ENCODE data around the gene RAPSN. TPM values are rescaled to one million over a fixed set of nuclear protein-coding genes. Genes with fewer than 3 reads are reported as not detected.

RAPSN gene
- total RNA-seq, 1 donor = 0.43 TPM

- H3K4me3 ChIP-seq (ENCODE audit: low read depth, low read length) = no peak overlapping the region
- TF ChIP-seq, protein P1, sequence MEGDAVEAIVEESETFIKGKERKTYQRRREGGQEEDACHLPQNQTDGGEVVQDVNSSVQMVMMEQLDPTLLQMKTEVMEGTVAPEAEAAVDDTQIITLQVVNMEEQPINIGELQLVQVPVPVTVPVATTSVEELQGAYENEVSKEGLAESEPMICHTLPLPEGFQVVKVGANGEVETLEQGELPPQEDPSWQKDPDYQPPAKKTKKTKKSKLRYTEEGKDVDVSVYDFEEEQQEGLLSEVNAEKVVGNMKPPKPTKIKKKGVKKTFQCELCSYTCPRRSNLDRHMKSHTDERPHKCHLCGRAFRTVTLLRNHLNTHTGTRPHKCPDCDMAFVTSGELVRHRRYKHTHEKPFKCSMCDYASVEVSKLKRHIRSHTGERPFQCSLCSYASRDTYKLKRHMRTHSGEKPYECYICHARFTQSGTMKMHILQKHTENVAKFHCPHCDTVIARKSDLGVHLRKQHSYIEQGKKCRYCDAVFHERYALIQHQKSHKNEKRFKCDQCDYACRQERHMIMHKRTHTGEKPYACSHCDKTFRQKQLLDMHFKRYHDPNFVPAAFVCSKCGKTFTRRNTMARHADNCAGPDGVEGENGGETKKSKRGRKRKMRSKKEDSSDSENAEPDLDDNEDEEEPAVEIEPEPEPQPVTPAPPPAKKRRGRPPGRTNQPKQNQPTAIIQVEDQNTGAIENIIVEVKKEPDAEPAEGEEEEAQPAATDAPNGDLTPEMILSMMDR (IDR thresholded peaks at IDR 0.05; ENCODE audit: insufficient read depth, low read depth, low read length) = no peak
- DNase-seq (ENCODE audit: low read depth) = no peak
These were observed 11.1 kb downstream of the RAPSN start for GRCh38 chr11:47437746-47438418.

DNA sequence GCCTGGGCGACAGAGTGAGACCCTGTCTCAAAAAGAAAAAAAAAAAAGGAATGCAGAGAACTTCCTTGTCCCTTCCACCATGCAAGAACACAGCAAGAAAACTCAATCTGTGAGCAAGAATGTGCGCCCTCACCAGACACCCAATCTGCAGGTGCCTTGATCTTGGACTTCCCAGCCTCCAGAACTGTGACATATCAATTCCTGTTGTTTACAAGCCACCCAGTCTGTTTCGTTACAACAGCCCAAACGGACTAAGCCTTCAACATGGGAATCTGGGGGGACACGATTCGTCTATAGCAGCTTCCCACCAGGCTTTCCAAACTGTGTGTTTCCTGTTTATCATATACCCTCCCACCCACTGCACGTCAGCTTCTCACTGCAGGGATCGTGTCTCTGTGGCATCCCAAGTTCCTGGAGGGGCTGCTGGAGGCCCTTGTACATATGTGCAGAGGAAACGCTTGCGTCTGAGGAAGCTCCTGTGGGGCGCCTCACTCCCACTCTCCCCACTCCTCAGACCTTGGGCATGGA, 11.7 kb downstream of the RAPSN start:
- TF ChIP-seq, protein P1 (IDR thresholded peaks at IDR 0.05; ENCODE audit: insufficient read depth, low read depth, low read length) = no peak
- no peak for DNase-seq (ENCODE audit: low read depth)
- no peak overlapping the region for H3K4me3 ChIP-seq (ENCODE audit: low read depth, low read length)

- TF ChIP-seq, protein P1 (IDR thresholded peaks at IDR 0.05; ENCODE audit: insufficient read depth, low read depth, low read length) = no peak
- DNase-seq (ENCODE audit: low read depth) = no peak
- no peak overlapping the region for H3K4me3 ChIP-seq (ENCODE audit: low read depth, low read length)
These were observed 12.2 kb downstream of the RAPSN start for GRCh38 chr11:47436726-47437125.

GRCh38 chr11:47435687-47436086, 13.2 kb downstream of the RAPSN start:
- H3K4me3 ChIP-seq (ENCODE audit: low read depth, low read length) = no peak overlapping the region
- no peak for DNase-seq (ENCODE audit: low read depth)
- TF ChIP-seq, protein P1 (IDR thresholded peaks at IDR 0.05; ENCODE audit: insufficient read depth, low read depth, low read length) = no peak

- H3K4me3 ChIP-seq (ENCODE audit: low read depth, low read length) = no peak overlapping the region
- DNase-seq (ENCODE audit: low read depth) = no peak
- TF ChIP-seq, protein P1 (IDR thresholded peaks at IDR 0.05; ENCODE audit: insufficient read depth, low read depth, low read length) = no peak
These were observed 14.7 kb downstream of the RAPSN start for GRCh38 chr11:47434011-47434786.

GRCh38 chr11:47433157-47433556, 15.8 kb downstream of the RAPSN start:
- TF ChIP-seq, protein P1 (IDR thresholded peaks at IDR 0.05; ENCODE audit: insufficient read depth, low read depth, low read length) = no peak
- H3K4me3 ChIP-seq (ENCODE audit: low read depth, low read length) = no peak overlapping the region
- DNase-seq (ENCODE audit: low read depth) = peak; percentile 67
